ENCODE results near the gene SRR. TPM values are rescaled to one million over a fixed set of nuclear protein-coding genes. Genes with fewer than 3 reads are reported as not detected.

The SRR gene
- total and polyA plus RNA-seq, 5 donors from 2014 or later, result 2.9 to 9.2 (median 7.8) TPM

Other genes starting within 250 kb of the SRR start
- gene HIC1, start 248.8 kb upstream of the SRR start, total RNA-seq, result 1.3 TPM
- under 1 TPM in 3 of 4 donors, not detected in 1; 0.14 to 0.75 (median 0.54) TPM for gene HIC1, start 248.8 kb upstream of the SRR start, polyA plus RNA-seq
- gene SMG6, start 165 bp upstream of the SRR start, total RNA-seq, result 42.9 TPM
- 1 to 10 TPM; 3.3 to 5.1 (median 4.7) TPM for gene SMG6, start 165 bp upstream of the SRR start, polyA plus RNA-seq
- gene TSR1, start 32.5 kb downstream of the SRR start, total RNA-seq, result 25.1 TPM
- 10 to 100 TPM; 11.4 to 17.0 (median 14.5) TPM for gene TSR1, start 32.5 kb downstream of the SRR start, polyA plus RNA-seq
- 107 TPM for gene SGSM2, start 33.6 kb downstream of the SRR start, total RNA-seq
- 1 to 10 TPM; 5.6 to 8.0 (median 5.8) TPM for gene SGSM2, start 33.6 kb downstream of the SRR start, polyA plus RNA-seq
- 93.4 TPM for gene MNT, start 97.1 kb downstream of the SRR start, total RNA-seq
- gene MNT, start 97.1 kb downstream of the SRR start, polyA plus RNA-seq, result 1 to 10 TPM in 2 of 4 donors, under 1 TPM in 2; 0.50 to 1.1 (median 0.97) TPM
- 39.2 TPM for gene METTL16, start 207.9 kb downstream of the SRR start, total RNA-seq
- 10 to 100 TPM; 12.9 to 18.1 (median 16.3) TPM for gene METTL16, start 207.9 kb downstream of the SRR start, polyA plus RNA-seq